ENCODE results near the gene GSTA3. TPM values are rescaled to one million over a fixed set of nuclear protein-coding genes. Genes with fewer than 3 reads are reported as not detected.

GSTA3 gene
- total RNA-seq, 2 donors from 2014 or later = not detected

DNA sequence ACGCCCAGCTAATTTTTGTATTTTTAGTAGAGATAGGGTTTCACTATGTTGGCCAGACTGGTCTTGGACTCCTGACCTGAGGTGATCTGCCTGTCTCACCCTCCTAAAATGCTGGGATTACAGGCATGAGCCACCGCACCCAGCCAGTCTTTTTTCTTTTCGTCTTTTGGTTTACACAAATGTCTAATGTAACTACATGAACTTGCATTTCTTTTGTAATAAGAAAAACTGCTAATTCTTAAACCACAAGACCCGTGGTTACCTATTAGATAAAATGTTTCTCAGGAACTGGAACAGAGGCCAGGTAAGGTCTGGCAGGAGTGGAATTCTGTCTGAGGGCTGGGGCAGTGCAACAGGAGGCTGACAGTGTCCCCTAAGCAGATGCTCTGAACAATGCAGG is 32.7 kb upstream of the GSTA3 start:
- no peak for DNase-seq
- H3K9ac ChIP-seq (ENCODE audit: low read depth in 2 of 2, low read length in 2 of 2) = no peak overlapping the region
- H3K27me3 ChIP-seq = no peaks in the 10 kb centered on the region
- TF ChIP-seq, protein P1, sequence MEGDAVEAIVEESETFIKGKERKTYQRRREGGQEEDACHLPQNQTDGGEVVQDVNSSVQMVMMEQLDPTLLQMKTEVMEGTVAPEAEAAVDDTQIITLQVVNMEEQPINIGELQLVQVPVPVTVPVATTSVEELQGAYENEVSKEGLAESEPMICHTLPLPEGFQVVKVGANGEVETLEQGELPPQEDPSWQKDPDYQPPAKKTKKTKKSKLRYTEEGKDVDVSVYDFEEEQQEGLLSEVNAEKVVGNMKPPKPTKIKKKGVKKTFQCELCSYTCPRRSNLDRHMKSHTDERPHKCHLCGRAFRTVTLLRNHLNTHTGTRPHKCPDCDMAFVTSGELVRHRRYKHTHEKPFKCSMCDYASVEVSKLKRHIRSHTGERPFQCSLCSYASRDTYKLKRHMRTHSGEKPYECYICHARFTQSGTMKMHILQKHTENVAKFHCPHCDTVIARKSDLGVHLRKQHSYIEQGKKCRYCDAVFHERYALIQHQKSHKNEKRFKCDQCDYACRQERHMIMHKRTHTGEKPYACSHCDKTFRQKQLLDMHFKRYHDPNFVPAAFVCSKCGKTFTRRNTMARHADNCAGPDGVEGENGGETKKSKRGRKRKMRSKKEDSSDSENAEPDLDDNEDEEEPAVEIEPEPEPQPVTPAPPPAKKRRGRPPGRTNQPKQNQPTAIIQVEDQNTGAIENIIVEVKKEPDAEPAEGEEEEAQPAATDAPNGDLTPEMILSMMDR (IDR thresholded peaks at IDR 0.05) = no peak
- no peak overlapping the region for H3K4me3 ChIP-seq
- H3K4me1 ChIP-seq = no peaks in the 10 kb centered on the region
- no peaks in the 10 kb centered on the region for H3K9me3 ChIP-seq
- no peak overlapping the region for H3K27ac ChIP-seq
- intact Hi-C loops (cut with DNase I) = no loop called here
- H3K36me3 ChIP-seq = no peaks in the 10 kb centered on the region

DNA sequence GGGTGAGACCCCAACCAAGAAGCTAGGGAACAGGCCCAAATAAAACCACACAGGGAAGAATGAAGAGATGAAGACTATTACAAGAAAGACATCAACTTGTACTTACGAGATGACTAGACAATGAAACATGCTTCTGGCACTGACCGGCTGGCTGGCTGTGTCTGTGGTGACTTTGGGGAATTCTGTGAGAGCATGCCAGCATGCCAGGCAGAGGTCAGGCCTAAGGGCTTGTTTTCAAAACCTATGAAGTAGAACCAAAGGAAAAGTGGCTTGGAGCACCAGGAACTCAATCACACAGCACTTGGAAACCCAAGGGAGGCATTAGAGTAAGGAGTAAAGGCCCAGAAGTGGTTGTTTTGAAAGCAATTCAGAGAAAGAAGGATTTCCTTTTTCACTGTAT is 28.4 kb upstream of the GSTA3 start:
- Histone ChIP-seq H3K27me3 (no peaks in the 10 kb centered on the region), H3K4me3 (no peak overlapping the region), H3K4me1 (no peaks in the 10 kb centered on the region), H3K36me3 (no peaks in the 10 kb centered on the region), H3K27ac (no peak overlapping the region), H3K9ac (ENCODE audit: low read depth in 2 of 2, low read length in 2 of 2) (no peak overlapping the region), H3K9me3 (no peaks in the 10 kb centered on the region)
- TF ChIP-seq, protein P1 (IDR thresholded peaks at IDR 0.05) = no peak
- intact Hi-C loops (cut with DNase I) = no loop called here
- no peak for DNase-seq

DNA sequence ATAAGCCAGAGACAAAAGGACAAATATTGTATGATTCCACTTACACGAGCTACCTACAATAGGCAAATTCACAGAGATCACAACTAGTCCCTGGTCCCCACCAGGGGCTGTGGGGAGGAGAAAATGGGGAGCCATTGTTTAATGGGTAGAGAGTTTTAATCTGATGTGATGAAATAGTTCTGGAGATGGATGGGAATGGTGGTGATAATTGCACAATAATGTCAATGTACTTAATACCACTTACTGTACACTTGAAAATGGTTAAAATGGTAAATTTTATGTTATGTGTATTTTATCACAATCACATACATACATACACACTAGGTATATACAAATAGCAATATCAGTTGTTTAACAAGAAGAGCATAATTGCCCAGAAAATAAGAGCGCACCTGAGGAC is 24.3 kb upstream of the GSTA3 start:
- H3K4me1 ChIP-seq = no peaks in the 10 kb centered on the region
- no peaks in the 10 kb centered on the region for H3K27me3 ChIP-seq
- H3K36me3 ChIP-seq = no peaks in the 10 kb centered on the region
- TF ChIP-seq, protein P1 (IDR thresholded peaks at IDR 0.05) = no peak
- no peak overlapping the region for H3K4me3 ChIP-seq
- H3K9ac ChIP-seq (ENCODE audit: low read depth in 2 of 2, low read length in 2 of 2) = no peak overlapping the region
- H3K27ac ChIP-seq = no peak overlapping the region
- intact Hi-C loops (cut with DNase I) = no loop called here
- no peaks in the 10 kb centered on the region for H3K9me3 ChIP-seq
- DNase-seq = no peak

DNA sequence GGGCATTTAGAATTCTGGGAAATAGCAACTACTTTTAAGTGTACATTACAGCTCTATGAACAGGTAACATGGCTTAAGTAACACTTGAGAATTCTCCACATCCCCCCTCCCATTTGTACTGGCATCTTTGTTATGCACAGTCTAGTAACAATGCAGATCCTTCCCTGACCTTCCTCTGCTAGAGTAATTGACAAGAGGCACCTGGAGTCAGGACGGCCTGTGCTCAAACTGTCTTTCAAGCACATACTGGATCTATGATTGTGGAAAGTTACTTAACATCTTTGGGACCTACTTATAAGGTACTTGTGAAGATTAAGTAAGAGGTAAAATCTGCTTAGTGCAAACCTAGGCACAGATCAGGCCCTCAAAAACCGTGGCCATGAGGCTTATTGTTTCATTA is 21.9 kb upstream of the GSTA3 start:
- TF ChIP-seq, protein P1 (IDR thresholded peaks at IDR 0.05) = no peak
- H3K4me3 ChIP-seq = no peak overlapping the region
- H3K27ac ChIP-seq = no peak overlapping the region
- no peak for DNase-seq
- H3K9me3 ChIP-seq = no peaks in the 10 kb centered on the region
- H3K4me1 ChIP-seq = no peaks in the 10 kb centered on the region
- no peaks in the 10 kb centered on the region for H3K36me3 ChIP-seq
- intact Hi-C loops (cut with DNase I) = no loop called here
- no peaks in the 10 kb centered on the region for H3K27me3 ChIP-seq
- H3K9ac ChIP-seq (ENCODE audit: low read depth in 2 of 2, low read length in 2 of 2) = no peak overlapping the region

DNA sequence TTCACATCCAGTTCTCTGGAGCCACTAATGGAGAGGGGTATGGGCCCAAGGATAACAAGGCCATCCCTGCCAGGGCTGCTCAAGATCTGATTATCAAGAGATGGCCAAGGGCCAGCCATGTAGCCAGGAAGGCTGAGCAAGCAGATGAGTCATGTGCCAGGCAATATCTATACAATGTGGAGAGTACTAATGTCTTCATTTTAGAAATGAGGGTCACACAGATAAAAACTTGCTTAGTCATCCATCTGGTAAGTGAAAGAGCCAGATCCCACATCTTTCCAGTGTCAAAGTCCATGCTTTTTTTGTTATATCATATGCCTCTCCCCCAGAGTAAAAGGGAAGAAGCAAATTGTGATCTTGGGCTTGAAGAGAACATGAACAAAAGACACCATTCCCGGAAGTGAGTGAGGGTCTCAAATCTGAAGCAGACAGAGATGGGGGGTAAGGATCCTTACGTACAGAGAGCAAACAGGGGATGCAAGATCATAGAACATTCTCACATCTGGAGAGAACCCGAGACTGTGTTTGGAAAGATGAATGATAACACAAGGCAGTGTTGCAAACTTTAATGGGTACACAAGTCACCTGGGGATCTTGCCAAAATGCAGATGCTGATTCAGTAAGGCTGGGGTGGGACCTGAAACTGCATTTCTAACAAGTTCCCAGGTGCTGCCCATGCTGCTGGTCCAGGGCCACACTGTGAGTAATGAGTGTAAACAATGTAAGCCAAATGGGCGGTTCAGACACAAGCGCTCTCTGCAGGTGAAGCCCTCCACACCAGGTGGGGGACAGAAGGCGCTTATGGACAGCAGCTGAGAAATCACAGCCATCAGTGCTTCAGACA is 20.0 kb upstream of the GSTA3 start:
- TF ChIP-seq, protein P1 (IDR thresholded peaks at IDR 0.05) = no peak
- Histone ChIP-seq H3K27me3 (no peaks in the 10 kb centered on the region), H3K9ac (ENCODE audit: low read depth in 2 of 2, low read length in 2 of 2) (no peak overlapping the region), H3K4me3 (no peak overlapping the region), H3K27ac (no peak overlapping the region), H3K9me3 (no peaks in the 10 kb centered on the region), H3K36me3 (no peaks in the 10 kb centered on the region), H3K4me1 (no peaks in the 10 kb centered on the region)
- DNase-seq = no peak
- intact Hi-C loops (cut with DNase I) = no loop called here
